CD4-positive, alpha-beta T cell treated with Interleukin-12 subunit alpha and Interleukin-12 subunit beta, for 1 hour (primary cell): ENCODE results near the gene OSBP2.

Experiments
- DNase-seq: peaks from one replicate; pipeline ENCODE4 v3.0.0-alpha.2; 2020

The OSBP2 gene

DNA sequence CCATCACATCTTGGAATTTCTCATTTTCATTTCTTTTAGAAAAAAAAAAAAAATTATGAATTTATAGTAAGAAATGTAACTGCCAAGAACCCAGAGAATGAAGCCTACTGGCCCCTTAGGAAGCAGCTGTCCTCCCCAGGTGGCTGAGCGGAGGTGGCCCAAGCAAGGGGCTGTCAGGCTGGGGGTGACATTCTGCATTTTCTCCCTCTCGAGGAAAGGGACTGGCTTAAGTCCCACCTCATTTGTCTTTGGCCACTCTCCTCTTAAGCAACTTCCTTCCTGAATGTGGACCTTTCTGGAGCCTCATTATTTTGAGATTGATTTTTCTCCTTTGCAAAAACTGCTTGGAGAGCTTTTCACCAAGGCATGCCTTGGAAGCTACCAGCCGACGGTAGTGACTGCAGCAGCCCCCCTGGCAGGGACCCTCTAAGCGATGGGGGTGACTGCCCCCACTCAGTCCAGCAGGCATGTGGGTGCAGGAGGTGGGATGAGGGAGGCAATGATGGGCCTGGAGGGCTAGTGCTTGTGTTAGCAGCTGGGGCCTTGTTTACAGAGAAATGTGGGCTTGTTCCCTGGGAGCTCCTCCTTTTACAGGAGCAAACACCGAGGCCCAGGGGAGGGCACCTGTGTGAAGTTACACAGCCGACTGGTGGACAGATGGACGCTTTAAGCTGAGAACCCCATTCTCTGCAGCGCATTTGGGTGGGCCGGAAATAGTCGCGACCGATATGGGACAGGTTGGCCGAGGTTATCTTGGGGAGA lies 162.2 kb downstream of the OSBP2 start:
- DNase-seq = no peak

DNA sequence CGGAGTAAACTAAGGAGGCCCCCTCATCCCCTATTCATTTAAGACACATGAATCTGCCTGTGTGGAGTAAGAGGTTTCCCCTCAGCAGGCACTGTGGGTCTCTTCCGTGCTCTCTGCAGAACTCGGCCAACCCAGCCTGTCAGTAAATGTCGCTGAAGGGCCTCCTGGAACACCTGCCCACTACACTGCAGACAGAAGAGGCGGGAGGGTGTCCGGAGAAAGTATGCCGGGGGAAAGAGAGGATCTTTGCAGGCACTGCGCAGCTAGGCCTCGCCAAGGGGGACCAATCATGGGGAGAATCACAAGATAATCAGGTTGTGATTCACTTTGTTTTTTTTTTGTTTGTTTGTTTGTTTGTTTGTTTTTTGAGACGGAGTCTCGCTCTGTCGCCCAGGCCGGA lies 163.1 kb downstream of the OSBP2 start:
- no peak for DNase-seq

DNA sequence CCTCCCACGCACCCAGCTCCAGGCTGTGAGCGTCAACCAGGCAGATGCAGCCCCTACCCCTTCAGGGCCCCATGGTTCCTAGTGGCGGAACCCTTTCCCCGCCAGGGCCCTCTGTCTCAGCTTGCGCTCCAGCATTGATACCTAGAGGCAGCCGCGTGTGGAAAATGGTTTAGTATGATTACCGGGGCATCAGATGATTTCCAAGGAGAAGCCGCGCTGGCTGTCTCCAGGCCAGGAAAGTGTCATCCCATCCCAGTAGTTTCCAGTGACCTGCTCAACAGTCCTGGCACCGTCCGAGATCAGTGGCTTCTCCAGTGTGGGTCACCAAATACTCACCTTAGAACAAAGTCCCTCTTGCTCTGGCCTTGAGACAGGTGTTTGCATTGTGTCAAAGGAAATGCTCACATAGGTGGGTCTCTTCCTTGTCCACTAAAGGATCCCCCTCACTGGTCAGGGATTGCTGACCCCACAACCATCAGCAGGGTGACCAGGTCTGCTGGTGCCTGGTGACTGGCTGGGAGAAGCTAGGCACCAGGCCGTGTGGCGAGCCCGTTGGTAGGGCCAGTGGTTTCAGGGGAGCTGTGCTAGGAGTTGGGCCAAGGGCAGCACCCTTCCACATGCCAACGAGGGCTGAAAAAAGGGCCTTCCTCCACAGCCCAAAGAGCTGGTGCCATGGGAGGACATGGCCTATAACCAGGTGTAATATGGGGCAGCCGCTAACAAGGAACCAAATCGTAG lies 164.5 kb downstream of the OSBP2 start:
- DNase-seq = no peak

DNA sequence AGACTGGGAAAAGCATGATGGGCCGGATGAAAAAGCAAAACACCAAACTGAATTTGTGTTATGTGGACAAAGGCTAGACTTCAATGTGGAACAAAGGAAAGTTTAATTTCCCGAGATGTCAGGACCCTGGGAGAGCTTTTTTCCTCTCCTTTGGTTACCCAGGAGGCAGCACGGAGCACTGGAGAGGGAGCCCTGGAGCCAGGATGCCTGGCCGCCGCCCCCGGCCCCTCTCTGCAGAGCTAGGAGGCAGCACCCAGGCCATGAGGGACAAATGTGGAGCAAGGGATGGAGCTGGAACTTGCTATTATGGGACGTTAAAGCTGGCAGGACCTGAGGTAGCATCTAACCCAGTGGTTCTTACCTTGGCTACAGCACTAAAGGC lies 165.0 kb downstream of the OSBP2 start:
- no peak for DNase-seq

DNA sequence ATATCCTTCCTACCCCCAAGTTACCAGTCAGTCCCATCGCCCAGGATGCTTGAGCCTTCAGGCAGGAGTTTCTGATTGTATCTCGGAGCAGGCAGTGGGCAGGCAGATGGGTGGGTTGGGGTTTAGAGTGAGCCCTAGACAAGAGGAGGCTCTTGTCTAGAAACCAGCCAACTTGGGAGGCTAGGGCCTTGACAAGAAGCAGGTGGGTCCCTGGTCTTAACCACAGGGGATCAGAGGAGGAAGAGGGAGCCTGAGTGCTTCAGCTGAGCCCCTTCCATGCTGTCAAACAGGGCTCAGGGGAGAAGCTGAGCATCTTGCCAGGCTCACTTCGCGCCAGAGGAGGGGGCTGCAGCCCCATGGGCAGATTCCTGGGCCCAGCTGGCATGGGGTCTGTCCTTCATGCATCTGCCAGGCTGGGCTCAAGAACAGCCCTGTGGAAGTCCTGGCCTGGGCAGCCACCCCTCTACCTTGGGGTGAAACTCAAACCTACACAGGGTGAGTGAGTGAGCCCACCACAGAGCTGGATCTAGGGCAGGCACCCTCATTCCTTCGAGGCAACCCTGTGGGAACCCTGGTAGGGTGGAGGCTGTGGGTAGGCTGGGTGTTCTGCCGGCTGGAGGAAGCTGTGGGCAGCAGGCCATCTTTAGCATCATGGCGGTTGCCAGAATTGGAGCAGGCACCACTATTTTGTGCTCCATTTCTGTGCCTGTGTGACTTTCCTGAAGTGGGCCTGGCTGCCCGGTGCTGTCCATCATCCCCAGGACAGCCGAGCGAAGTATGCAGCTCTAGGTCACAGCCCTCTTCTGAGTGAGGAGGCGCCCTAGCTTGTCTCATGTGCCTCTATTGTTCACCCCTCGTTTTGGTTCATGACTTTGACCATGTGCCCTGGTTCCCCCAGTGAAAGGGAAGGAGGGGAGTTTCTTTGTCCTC lies 165.8 kb downstream of the OSBP2 start:
- DNase-seq = no peak

DNA sequence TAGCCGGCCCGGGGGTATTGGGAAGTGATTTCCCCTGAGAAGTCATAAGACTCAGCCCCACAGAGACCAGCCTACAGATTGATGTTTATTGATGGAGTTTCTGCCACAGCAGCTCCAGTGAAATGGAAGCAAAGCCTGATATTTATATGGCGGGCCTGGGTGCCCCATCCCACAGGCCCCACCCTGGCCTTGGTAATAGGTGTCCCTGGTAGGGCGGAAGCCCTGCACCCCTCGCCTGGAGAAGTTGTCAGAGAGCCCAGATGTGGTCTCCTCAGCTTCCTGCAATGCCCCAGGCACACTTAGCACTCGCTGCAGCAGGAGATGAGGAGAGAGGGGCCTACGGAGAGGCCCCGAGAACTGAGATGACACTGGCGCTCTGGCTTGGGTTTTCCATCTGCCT lies 166.5 kb downstream of the OSBP2 start:
- DNase-seq = no peak

DNA sequence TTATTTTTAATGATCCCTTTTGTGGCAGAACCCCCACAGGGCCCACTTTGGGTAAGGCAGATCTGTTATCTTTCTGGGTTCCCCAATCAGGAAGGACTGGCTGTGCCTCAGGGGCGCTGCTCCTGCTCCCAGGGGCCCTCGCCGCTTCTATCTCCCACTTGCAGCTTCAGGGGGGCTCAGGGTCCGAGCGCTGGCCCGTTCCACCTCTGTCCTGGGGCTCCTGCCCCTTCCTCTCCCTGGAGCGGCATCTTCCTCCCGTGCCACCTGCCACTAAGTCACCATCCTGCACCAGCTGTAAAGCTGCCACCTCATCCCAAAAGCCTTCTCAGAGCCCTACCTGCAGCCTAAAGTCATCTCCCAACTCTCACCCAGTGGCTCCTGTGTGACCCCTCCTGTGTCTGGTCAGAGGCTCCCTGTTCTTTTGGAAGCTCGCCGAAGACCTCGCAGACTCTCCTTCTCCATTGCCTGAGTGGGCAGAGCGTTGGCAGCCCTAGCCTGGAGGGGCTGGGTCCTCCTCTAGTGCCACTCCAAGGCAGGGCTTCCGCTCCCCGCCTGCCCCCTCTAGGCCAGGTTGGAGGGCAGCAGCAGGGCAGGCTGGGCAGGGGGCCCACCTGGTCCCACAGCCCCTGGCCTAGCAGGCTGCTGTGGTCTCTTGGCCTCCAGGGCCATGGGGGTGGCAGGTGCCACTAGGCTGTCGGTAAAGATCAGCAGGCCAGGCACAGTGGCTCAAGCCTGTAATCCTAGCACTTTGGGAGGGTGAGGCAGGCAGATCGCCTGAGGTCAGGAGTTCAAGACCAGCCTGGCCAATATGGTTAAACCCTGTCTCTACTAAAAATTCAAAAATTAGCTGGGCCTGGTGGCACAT lies 167.2 kb downstream of the OSBP2 start:
- DNase-seq = no peak

DNA sequence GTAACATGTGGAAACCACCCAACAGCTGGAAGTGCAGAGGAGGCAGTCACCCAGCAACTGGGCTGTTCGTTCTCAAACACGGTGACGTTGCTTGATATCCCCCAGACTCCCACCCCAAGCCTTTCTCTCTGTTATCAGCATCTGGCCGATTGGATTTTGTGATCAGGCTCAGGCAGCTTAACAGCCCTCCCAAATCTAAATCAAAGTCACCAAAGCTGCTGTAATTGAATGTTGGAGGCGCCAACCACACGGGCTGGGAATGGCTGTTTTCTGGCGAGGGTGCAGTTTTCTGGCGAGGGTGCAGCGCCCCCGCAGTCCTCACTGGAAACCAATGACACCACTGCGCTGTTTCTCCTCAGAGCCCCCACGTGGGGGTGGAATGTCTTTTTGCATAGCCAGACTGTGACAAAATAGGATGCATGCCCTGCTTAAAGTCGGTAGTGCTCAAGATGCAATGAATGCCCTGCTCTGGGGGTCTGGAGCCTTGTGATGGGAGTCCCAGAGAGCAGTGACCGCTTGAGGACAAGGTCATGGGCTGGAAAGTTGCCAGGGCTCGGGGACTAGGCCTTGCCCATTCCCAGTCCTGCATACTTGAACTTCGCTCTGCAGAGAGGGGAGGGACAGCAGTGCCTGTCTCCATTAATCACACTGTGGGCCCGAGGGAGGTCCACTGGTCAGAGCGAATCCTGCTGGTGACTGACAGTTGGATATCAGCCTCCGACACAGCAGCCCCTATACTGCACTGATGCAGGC lies 168.6 kb downstream of the OSBP2 start:
- no peak for DNase-seq

DNA sequence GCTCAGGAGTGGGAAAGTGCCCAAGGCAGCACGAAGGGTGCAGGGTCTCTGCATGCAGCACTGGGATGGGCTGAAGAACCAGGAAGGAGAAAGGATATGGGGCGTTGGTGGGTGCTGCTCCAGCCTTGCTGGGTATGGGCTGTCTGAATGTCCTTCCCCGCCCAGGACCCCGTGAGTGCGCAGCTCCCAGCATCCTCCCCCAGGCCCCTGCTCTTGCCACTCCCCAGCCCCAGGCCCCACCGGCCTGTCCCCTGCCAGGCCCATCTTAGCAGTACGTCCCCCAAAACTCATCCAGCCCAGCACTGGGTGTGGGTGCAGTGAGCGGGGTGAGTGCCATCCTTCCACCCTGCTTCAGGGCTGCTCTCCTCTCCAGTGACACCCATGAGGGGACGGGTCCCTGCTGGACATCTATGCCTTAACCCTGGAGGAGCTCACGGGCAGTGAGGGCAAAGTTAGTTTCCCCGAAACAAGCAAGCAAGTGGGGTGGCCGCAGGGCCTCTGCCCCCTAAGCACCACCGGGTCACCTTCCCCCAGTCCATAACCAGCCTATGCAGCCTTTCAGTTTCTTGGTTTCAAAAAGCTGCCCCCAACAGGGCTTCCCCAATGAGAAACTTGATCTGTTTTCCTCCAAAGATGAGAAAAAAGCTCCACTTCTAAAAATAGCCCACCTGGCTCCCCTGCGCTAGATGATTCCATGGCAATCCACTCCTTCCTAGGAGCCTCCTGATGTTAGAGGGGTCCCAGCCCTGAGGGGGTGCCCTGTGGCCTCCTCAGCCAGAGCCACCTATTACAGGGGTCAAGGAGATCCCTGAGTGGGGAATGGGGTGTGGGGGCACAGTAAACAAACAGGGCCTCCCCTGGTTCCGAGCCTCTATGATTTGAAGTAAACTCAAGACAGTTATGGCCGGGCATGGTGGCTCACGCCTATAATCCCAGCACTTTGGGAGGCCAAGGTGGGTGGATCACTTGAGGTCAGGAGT lies 170.1 kb downstream of the OSBP2 start:
- no peak for DNase-seq

DNA sequence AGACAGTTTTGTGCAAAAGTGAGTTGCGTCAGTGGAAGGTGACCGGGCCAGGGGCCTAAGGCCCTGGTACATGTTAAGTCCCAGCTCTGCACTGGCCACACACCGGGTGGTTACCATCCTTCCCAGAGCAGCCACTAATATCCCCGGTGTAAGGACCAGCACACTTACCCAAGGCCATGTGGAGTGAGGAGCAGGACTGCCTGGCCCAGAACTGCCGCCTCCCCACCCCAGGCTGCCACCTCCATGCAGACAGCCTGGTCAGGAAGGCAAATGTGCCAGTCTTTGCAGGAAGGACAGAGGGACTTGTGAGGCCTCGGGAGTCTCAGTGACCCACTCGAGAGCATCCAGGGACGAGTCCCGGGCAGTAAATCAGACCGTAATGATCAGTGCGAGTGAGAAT lies 171.0 kb downstream of the OSBP2 start:
- DNase-seq = no peak

DNA sequence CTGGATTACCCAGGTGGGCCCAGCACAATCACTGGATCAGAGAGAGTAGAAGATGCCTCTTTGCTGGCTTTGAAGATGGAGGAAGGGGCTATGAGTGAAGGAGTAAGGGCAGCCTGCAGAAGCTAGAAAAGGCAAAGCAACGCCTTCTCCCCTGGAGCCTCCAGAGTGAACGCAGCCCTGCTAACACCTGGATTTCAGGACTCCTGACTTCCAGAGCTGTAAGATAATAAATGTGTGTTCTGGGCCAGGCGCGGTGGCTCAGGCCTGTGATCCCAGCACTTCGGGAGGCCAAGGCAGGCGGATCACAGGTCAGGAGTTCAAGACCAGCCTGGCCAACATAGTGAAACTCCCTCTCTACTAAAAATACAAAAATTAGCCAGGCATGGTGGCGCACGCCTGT lies 171.5 kb downstream of the OSBP2 start:
- DNase-seq = no peak

DNA sequence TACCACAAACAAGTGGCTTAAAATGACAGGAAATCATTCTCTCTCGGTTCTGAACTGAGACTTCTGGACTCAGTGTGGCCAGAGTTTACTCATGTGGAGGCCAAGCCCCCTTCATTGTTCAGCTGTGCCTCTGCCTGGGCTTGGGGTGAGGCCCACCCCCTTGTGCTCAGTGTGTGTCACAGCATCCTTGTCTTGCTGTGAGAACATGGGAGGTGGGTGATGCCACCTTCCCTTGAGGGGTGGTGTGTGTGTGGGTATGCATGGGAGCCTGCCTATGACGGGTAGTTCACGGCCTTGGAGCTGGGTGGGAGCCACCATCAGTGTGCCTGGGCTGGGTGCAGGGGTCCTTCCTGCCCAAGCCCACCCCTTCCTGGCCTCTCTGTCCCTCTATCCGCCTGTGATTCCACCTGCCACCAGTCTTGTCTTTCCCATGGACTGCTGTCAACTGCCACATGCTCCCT lies 172.2 kb downstream of the OSBP2 start:
- DNase-seq = no peak

DNA sequence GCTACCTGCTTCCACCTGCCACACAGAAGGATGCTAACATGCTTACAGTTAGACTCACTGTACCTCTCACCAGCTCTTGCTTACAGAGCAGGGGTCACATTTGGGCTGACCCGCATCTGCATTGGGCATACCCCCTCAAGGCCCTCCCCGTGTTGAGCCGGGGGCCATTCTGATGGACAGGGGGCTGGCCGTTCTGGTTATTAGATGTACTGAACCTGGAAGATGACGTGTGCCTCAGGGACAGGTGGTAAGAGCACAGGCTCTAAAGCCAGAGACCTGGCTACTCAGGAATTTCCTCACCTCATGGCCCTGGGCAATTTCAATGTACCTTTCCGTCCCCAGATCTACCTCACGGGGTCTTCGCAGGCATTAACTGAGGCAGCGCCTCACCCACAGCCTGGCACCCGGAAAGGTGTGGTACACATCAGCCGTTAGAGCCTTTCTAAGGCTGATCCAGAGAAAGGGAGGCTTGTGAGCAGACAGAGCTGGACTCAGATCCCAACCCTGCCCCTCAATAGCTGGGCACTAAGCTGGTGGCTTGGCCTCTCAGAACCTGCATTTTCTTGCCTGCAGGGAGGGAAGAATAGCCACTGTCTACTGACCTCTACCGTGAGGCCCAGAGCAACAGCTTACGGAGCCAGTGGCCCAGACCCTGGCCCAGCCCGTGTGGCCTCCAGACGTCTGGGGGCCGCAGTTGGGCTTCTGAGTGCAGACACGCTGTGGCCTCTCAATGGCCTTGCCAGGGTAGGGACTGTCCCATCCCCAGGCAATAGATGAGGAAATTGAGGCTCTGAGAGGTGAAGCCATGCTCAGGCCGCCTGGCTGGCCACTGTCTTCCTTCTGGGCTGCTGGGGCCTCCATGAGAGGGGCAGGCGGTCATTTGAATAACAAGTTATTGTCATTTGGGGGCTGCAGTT lies 173.3 kb downstream of the OSBP2 start:
- no peak for DNase-seq

DNA sequence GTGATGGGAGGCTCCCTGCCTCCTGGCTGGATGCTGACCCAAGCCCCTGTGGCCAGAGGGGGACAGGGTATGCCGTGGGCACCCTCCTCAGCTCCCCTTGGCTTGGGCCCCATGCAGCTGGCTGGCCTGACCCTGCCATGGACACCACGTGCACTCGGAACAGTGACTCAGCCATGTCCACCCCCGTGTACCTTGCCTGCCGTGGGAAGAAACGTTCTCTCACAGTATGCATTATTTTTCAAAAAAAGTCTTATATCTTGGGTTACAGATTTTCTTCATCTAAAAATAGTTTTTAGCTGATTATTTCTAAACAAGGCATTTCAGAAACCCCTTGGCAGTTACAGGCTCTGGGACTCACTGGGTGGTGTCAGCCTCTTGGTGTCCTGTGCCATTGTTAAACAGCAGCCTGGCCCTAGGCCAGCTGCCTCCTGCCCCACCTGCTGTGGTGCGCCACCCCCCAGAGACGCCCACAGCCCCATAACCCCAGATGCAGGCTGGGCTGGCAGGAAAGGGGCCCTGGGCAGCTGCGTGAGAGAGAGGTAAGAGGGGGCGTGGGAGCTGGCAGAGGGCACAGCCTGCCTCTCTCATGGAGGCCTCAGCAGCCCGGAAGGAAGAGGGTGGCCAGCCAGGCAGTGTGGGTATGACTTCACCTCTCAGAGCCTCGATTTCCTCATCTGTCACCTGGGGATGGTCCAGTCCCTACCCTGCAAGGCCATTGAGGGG lies 174.2 kb downstream of the OSBP2 start:
- DNase-seq = no peak

DNA sequence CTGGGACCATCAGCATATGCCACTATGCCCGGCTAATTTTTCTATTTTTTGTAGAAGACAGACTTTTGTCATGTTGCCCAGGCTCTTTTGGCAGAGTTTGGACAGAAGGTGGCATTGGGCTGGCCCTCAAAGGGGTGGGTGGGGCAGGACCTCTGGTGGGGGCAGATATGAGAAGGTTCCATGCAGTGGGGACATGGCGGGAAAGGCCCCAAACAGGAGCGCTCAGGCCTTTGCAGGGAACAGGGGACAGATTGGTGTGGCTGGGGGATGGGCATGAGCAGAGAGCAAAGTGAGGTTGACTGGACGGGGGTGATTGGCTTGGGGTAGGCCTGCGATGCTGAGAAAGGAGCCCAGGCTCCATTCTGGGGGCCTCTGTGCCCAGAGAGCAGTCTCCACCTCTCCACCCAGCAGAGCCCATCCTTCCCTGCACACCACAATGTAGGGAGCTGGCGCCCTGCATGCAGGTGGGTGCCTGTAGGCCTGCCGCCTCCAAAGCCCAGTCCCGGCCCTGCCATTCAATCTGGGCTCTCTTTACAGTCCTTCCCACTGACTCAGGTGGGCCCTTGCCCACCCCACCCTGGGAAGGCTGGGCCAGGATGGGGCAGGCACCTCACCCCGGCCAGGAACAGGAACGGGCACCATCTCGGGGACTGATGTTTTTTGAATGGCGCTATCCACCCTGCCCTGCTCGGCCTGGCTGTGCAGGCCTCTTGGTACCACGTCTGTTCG lies 175.2 kb downstream of the OSBP2 start:
- no peak for DNase-seq

DNA sequence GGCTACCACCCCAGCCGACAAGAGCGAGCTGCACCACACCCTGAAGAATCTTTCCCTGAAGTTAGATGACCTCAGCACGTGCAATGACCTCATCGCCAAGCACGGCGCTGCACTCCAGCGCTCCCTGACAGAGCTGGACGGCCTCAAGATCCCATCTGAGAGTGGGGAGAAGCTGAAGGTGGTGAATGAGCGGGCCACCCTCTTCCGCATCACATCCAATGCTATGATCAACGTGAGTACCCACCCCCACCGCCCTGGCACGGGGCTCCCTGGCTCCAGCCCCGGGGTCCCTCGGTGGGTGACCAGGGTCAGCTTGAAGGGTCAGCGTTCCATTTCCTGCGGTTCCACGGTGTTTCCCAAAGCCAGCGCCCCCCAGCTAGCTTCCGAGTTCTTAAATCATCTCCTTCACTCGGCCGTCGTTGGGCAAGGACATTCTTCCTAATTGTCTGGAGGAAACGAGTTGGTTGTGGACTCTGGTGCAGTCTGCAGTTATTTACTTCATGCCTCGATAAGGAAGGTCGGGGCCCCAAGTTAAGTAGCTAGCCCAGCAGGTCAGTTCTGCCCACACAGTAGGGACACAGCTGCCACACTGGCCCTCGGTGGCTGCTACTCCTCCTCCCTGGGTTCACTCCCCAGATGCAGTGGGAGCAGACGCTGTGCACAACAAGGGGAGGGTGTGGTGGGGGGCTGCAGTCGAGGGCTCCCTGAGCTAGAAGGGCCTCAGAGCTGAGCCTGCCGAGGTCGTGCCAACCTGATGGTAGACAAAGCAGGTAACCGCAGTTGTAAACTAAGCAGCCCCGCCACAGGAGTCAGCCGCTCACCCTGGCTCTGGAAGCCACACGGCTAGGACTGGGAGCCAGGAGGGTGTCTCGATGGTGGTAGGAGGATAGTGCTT lies 176.0 kb downstream of the OSBP2 start:
- DNase-seq = no peak
